ENCODE data around the gene TCF15. TPM values are rescaled to one million over a fixed set of nuclear protein-coding genes. Genes with fewer than 3 reads are reported as not detected.

TCF15 gene
- total RNA-seq, 4 donors from 2014 or later: 0.51 to 1.0 (median 0.97) TPM; not detected in 1

DNA sequence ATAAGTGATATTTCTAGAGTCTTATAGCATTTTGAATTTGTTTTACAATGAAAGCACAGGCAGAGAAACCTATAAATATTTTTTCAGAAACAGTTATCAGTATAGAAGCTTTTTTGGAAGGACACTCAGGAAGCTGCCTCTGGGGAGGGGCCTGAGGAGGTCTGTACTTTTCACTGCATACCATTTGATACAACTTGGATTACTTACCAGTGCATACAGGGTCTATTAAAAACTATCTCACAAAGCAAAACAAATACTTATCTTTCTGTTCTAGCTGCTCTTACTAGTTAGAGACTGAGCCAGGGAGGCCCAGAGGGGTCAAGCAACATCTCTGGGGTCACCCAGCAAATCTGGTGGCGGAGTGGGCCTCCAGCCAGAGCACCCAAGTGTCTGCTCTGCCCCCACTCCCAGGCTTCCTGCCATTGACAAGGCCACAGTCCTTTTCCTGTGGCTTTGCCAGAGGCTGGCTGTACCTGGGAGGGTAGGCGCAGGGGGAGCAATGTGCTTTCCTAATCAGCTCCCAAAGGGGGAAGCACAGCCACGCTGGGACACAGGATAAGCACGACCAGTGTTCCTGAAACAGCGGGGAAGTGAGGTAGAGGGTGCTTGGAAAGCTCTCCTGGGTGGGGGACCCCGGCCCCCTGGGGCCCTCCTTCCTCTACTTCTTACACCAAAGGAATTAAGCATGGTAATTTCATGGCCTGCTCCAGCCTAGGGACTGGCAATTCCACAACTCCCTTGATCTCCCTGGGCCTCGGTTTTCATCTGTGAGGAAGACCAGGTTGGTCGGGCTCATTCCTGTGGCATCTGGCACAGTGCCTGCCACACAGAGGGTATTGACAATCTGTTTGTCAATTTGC, 7.8 kb downstream of the TCF15 start:
- Histone ChIP-seq H3K27me3 (no peaks in the 10 kb centered on the region), H3K36me3 (no peaks in the 10 kb centered on the region), H3K27ac (no peak overlapping the region), H3K4me3 (no peak overlapping the region), H3K4me1 (no peaks in the 10 kb centered on the region), H3K9me3 (no peaks in the 10 kb centered on the region)
- DNase-seq: no peak
- intact Hi-C loops (cut with DNase I; ENCODE audit: low total_unique reads): no loop called here
- TF ChIP-seq, protein P1, sequence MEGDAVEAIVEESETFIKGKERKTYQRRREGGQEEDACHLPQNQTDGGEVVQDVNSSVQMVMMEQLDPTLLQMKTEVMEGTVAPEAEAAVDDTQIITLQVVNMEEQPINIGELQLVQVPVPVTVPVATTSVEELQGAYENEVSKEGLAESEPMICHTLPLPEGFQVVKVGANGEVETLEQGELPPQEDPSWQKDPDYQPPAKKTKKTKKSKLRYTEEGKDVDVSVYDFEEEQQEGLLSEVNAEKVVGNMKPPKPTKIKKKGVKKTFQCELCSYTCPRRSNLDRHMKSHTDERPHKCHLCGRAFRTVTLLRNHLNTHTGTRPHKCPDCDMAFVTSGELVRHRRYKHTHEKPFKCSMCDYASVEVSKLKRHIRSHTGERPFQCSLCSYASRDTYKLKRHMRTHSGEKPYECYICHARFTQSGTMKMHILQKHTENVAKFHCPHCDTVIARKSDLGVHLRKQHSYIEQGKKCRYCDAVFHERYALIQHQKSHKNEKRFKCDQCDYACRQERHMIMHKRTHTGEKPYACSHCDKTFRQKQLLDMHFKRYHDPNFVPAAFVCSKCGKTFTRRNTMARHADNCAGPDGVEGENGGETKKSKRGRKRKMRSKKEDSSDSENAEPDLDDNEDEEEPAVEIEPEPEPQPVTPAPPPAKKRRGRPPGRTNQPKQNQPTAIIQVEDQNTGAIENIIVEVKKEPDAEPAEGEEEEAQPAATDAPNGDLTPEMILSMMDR (IDR thresholded peaks at IDR 0.05): no peak
- no peak for TF ChIP-seq POLR2A (IDR thresholded peaks at IDR 0.05)

GRCh38 chr20:600736-601135, 9.4 kb downstream of the TCF15 start:
- DNase-seq: no peak
- H3K9me3 ChIP-seq: no peaks in the 10 kb centered on the region
- intact Hi-C loops (cut with DNase I; ENCODE audit: low total_unique reads): no loop called here
- no peaks in the 10 kb centered on the region for H3K27me3 ChIP-seq
- no peak overlapping the region for H3K4me3 ChIP-seq
- H3K36me3 ChIP-seq: no peaks in the 10 kb centered on the region
- no peak for TF ChIP-seq POLR2A (IDR thresholded peaks at IDR 0.05)
- TF ChIP-seq, protein P1 (IDR thresholded peaks at IDR 0.05): no peak
- H3K4me1 ChIP-seq: no peaks in the 10 kb centered on the region
- no peak overlapping the region for H3K27ac ChIP-seq

GRCh38 chr20:600141-600540, 10.0 kb downstream of the TCF15 start:
- H3K27me3 ChIP-seq: no peaks in the 10 kb centered on the region
- no peaks in the 10 kb centered on the region for H3K9me3 ChIP-seq
- DNase-seq: no peak
- TF ChIP-seq, protein P1 (IDR thresholded peaks at IDR 0.05): no peak
- TF ChIP-seq POLR2A (IDR thresholded peaks at IDR 0.05): no peak
- intact Hi-C loops (cut with DNase I; ENCODE audit: low total_unique reads): no loop called here
- H3K36me3 ChIP-seq: no peaks in the 10 kb centered on the region
- no peak overlapping the region for H3K27ac ChIP-seq
- no peaks in the 10 kb centered on the region for H3K4me1 ChIP-seq
- H3K4me3 ChIP-seq: no peak overlapping the region

GRCh38 chr20:598133-598850, 11.8 kb downstream of the TCF15 start:
- intact Hi-C loops (cut with DNase I; ENCODE audit: low total_unique reads): no loop called here
- DNase-seq: no peak
- TF ChIP-seq POLR2A (IDR thresholded peaks at IDR 0.05): no peak
- TF ChIP-seq, protein P1 (IDR thresholded peaks at IDR 0.05): no peak
- H3K36me3 ChIP-seq: no peaks in the 10 kb centered on the region
- H3K9me3 ChIP-seq: no peaks in the 10 kb centered on the region
- no peak overlapping the region for H3K4me3 ChIP-seq
- H3K27me3 ChIP-seq: no peaks in the 10 kb centered on the region
- H3K27ac ChIP-seq: no peak overlapping the region
- H3K4me1 ChIP-seq: no peaks in the 10 kb centered on the region

GRCh38 chr20:597560-597959, 12.5 kb downstream of the TCF15 start:
- no peaks in the 10 kb centered on the region for H3K9me3 ChIP-seq
- H3K36me3 ChIP-seq: no peaks in the 10 kb centered on the region
- intact Hi-C loops (cut with DNase I; ENCODE audit: low total_unique reads): no loop called here
- no peaks in the 10 kb centered on the region for H3K27me3 ChIP-seq
- no peaks in the 10 kb centered on the region for H3K4me1 ChIP-seq
- no peak overlapping the region for H3K4me3 ChIP-seq
- DNase-seq: no peak
- H3K27ac ChIP-seq: no peak overlapping the region
- TF ChIP-seq, protein P1 (IDR thresholded peaks at IDR 0.05): no peak
- TF ChIP-seq POLR2A (IDR thresholded peaks at IDR 0.05): no peak
